ENCODE data around the gene ENC1.

ENC1 gene

GRCh38 chr5:74655716-74656115 is 15.2 kb upstream of the ENC1 start:
- no peak for DNase-seq (ENCODE audit: low spot score)
- in situ Hi-C loops (cut with MboI; ENCODE audit: low pct_unique_long_range_greater_than_20kb, low sequenced_read_pairs, unreplicated experiment): loop anchor here (25.0 kb wide), 1 partner anchor 1068 kb away; no protein-coding TSS in a partner anchor
- TF ChIP-seq CTCF (IDR thresholded peaks at IDR 0.05; ENCODE audit: extremely low read depth, insufficient read depth, missing control alignments): no peak

- TF ChIP-seq CTCF (IDR thresholded peaks at IDR 0.05; ENCODE audit: extremely low read depth, insufficient read depth, missing control alignments): no peak
- in situ Hi-C loops (cut with MboI; ENCODE audit: low pct_unique_long_range_greater_than_20kb, low sequenced_read_pairs, unreplicated experiment): loop anchor here (25.0 kb wide), 1 partner anchor 1068 kb away; no protein-coding TSS in a partner anchor
- no peak for DNase-seq (ENCODE audit: low spot score)
These were observed 14.7 kb upstream of the ENC1 start for GRCh38 chr5:74655206-74655605.

- TF ChIP-seq CTCF (IDR thresholded peaks at IDR 0.05; ENCODE audit: extremely low read depth, insufficient read depth, missing control alignments): no peak
- in situ Hi-C loops (cut with MboI; ENCODE audit: low pct_unique_long_range_greater_than_20kb, low sequenced_read_pairs, unreplicated experiment): loop anchor here (25.0 kb wide), 1 partner anchor 1067 kb away; no protein-coding TSS in a partner anchor
- DNase-seq (ENCODE audit: low spot score): no peak
These were observed 13.5 kb upstream of the ENC1 start for GRCh38 chr5:74653991-74654390.

- in situ Hi-C loops (cut with MboI; ENCODE audit: low pct_unique_long_range_greater_than_20kb, low sequenced_read_pairs, unreplicated experiment): loop anchor here (25.0 kb wide), 1 partner anchor 1065 kb away; no protein-coding TSS in a partner anchor
- TF ChIP-seq CTCF (IDR thresholded peaks at IDR 0.05; ENCODE audit: extremely low read depth, insufficient read depth, missing control alignments): no peak
These were observed 12.0 kb upstream of the ENC1 start for GRCh38 chr5:74652576-74652975.

GRCh38 chr5:74651710-74652109 is 11.2 kb upstream of the ENC1 start:
- DNase-seq (ENCODE audit: low spot score): no peak
- no peak for TF ChIP-seq CTCF (IDR thresholded peaks at IDR 0.05; ENCODE audit: extremely low read depth, insufficient read depth, missing control alignments)
- in situ Hi-C loops (cut with MboI; ENCODE audit: low pct_unique_long_range_greater_than_20kb, low sequenced_read_pairs, unreplicated experiment): loop anchor here (25.0 kb wide), 1 partner anchor 1064 kb away; no protein-coding TSS in a partner anchor

More at GRCh38 chr5:74652576-74652975, 12.0 kb upstream of the ENC1 start:
- DNase-seq (ENCODE audit: low spot score): no peak

GRCh38 chr5:74649421-74649973 is 9.0 kb upstream of the ENC1 start:
- no peak for DNase-seq (ENCODE audit: low spot score)
- in situ Hi-C loops (cut with MboI; ENCODE audit: low pct_unique_long_range_greater_than_20kb, low sequenced_read_pairs, unreplicated experiment): loop anchor here (5.0 to 25.0 kb wide), 2 partner anchors 612 to 747 kb away; no protein-coding TSS in a partner anchor
- no peak for TF ChIP-seq CTCF (IDR thresholded peaks at IDR 0.05; ENCODE audit: extremely low read depth, insufficient read depth, missing control alignments)
